ENCODE data around the gene CHD9NB.

GRCh38 chr16:53056392-53056881, 3.7 kb upstream of the CHD9NB start:
- TF ChIP-seq ZNF274 (IDR thresholded peaks at IDR 0.05; ENCODE audit: low read depth, low read length) = no peak
- no peak for TF ChIP-seq SUZ12 (IDR thresholded peaks at IDR 0.05; ENCODE audit: extremely low read depth, insufficient read depth, insufficient read length)
- no peak for TF ChIP-seq YY1 (IDR thresholded peaks at IDR 0.05; ENCODE audit: insufficient read depth, insufficient read length)

Measured in NT2/D1 (cell line).